LNCaP clone FGC (cell line): Measurements from ENCODE around the gene BRF1.

Experiments
- DNase-seq: peaks from one replicate; pipeline ENCODE4 v3.0.0-alpha.2; 2011; ENCODE audit warnings: low read depth
- H3K4me3 ChIP-seq: 2 replicates; pipeline ENCODE4 v1.5.1; 2011; ENCODE audit warnings: mild to moderate bottlenecking, low read depth, low read length, control low read depth
- TF ChIP-seq, protein P1 (sequence below): IDR thresholded peaks from 2 replicates; pipeline ENCODE4 v1.5.1; 2012; ENCODE audit warnings: mild to moderate bottlenecking; ENCODE audit not compliant: control insufficient read depth, insufficient read depth; ENCODE audit errors: extremely low read depth

BRF1 gene

DNA sequence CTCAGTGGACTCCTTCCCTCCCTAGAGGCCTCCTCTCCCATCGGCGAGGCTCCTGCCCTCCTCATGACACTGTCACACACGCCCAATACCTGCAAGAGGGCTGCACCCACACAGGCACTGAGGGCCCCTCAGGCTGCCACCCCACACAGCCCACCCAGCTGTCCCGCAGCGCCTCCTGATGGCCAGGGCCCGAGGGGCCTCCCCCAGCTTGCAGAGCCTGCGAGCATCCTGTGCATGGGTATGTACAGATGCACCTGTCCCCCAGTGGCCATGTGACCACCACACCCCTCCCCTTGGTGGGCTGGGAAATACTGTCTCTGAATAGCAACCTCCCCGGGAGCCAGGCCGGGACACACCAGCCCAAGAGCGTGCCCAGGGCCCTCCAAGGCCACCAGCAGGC is 100.7 kb downstream of the BRF1 start:
- no peak for DNase-seq
- no peak overlapping the region for H3K4me3 ChIP-seq
- TF ChIP-seq, protein P1, sequence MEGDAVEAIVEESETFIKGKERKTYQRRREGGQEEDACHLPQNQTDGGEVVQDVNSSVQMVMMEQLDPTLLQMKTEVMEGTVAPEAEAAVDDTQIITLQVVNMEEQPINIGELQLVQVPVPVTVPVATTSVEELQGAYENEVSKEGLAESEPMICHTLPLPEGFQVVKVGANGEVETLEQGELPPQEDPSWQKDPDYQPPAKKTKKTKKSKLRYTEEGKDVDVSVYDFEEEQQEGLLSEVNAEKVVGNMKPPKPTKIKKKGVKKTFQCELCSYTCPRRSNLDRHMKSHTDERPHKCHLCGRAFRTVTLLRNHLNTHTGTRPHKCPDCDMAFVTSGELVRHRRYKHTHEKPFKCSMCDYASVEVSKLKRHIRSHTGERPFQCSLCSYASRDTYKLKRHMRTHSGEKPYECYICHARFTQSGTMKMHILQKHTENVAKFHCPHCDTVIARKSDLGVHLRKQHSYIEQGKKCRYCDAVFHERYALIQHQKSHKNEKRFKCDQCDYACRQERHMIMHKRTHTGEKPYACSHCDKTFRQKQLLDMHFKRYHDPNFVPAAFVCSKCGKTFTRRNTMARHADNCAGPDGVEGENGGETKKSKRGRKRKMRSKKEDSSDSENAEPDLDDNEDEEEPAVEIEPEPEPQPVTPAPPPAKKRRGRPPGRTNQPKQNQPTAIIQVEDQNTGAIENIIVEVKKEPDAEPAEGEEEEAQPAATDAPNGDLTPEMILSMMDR = no peak

DNA sequence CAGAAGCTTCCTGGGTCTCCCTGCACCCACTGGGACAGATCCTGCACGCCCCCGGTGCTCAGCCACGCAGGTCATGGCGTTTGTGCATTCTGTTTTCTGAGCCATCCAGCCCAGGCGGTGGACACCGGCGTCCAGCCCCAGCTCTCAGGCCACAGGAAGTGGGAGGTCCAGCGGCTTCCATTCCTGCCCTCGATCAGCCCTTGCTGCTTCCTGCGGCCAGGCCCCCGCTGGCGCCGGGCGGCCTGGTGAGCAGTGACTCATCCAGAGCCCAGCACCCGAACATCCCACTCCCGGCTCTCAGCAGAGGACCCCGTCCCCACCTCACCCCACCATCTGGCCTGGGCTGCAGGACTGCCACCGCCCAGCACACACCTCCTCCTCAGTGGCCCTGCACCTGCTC is 101.7 kb downstream of the BRF1 start:
- no peak for DNase-seq
- no peak overlapping the region for H3K4me3 ChIP-seq
- TF ChIP-seq, protein P1 = no peak

DNA sequence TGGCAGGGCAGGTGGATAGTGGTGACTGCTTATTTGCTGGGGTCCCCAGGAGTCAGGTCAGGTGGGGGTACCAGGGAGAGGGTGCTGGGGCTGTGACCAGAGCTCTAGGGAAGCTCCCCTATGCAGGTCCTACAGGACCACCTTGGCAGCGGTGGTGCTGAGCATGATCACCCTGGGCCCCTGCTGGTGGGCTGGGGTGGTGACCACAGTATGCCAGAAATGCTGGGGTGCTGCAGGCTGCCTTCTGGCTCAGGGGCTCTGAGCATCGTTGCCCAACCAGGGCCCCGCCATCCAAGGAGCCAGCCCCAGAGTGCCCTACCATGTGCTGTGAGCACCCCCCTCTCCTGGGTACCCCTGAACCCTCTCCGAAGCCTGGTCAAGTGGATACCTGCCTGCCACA is 102.2 kb downstream of the BRF1 start:
- TF ChIP-seq, protein P1 = no peak
- no peak overlapping the region for H3K4me3 ChIP-seq
- no peak for DNase-seq

DNA sequence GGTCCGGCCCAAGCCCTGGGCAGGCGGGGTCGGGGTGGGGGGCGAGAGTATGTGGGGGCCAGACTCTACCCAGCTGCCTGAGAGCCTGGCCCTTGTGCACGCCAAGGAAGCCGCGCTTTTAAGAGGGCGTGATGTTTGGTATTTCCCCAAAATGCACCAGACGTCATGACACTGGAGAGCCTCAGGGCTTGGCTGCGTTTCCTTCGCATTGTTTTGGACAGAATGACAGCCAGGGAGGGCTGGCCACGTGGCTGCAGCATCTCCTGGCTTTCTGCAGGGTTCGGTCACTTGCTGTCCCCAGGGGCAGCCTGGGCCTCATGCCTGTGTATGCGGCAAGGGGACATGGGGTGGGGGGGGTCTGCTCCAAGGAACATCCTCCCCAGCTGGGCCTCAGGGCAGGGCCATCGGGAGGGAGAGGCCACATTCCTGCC is 103.6 kb downstream of the BRF1 start:
- no peak for DNase-seq
- TF ChIP-seq, protein P1 = no peak
- no peak overlapping the region for H3K4me3 ChIP-seq

DNA sequence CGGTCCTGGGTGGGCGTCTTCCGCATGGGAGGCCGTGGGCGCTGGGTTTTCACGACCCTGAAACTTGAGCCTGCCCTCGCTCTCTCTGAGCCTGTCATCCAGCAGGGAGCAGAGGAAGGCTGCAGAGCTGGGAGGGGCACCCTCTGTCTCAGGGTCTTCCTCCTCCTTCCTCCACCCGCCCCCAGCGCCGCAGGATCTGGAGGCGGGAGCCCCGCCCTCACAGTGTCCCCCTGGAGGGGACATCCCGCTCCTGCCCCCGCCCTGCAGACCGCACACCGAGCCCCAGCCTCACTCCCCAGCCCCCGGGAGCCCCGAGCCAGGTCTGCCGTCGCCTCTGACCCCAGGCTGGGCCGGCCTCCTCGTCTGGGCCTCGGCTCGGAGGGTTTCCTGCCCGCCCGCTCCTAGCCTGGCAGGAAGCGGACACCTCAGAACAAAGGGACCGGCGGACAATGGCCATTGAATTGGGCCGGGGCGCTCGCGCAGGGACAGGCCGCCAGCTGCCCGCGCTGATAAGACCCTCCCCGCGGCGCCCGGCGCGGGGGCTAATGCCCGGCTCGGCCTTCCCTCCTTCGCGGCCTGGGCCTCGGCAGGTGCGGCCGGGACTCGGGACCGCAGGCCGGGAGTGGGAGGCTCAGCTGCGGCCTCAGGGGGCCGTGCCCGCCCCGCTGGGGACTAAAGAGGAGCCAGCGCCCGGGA is 104.4 kb downstream of the BRF1 start:
- no peak for DNase-seq
- H3K4me3 ChIP-seq = no peak overlapping the region
- TF ChIP-seq, protein P1 = no peak

DNA sequence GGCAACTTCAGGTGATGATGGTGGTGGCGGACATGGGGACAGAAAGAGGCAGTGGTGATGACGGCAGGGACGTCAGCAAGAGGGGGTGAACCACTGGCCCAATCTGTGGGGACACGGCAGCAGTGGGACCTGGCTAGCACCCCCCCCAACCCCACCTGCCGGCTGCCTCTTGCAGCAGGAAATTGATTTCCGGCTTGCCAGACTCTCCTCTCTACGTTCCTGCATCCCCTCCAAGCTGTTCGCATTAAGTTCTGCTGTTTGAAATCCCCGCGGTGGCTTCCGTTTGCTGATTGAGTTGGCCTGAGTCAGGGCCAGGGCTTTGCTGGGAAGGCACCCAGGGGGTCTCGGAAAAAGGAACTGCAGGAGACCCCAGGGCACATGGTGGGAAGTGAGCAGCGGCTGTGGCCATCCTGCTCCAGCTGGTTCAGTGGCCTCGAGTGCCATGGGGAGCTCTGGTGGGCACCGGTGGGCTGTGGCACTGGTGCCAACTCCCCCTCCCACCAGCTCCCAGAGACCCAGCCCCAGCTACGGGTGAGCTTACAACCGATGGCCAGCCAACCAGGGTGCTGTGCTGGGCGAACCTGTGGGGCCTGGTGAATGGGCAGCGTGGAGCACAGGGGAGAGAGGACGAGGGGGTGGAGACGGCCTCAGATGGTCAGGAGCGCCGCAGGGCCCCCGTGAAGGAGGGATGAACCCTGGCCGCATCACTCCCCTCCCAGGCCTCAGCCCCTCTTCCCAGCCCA is 105.1 kb downstream of the BRF1 start:
- no peak overlapping the region for H3K4me3 ChIP-seq
- no peak for DNase-seq
- TF ChIP-seq, protein P1 = no peak
